Measurements from ENCODE around the gene FBP2. TPM values are rescaled to one million over a fixed set of nuclear protein-coding genes. Genes with fewer than 3 reads are reported as not detected.

The FBP2 gene
- total RNA-seq, 1 experiment from 2014 or later = not detected

DNA sequence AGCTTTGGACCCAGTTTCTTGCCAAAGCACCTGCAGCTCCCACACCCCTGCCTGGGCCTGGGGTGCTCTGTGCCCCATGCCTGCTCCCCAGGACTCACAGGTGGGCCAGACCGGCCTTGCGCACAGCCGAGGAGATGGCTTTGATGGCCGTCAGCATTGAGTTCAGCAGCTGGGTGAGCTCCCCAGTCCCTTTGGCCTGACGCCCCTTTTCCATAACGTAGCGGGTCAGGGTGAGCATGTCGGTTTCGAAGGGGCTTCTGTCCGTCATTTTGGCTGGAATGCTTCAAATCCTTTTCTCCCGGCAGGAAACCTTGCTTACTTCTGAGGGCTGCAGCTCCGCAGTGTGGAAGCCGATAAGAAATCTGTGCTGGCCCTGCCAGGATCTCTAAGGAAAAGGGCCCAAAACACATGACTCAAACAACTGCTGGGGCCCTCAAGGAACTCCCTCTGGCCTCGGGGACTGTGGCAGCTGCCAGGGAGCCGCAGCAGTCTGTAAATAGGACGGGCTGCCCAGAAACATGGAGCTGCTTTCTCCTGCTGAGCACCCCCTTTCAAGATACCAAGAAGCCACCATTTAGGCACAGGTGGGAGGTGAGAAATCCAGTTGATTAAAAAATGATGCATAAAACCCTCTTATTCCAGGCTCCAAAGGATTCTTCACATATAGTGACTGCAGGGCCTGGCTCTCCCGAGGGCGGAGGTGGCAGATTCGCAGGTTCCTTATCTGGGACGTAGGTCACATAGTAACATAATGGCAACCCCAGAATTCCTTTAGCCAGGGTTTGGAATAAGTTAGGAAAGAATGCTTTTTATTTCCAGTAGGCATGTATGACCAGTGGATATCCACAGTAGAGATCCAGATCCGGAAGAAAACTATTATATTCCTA is at the start of gene FBP2 (continued):
- no peak for TF ChIP-seq SRF (IDR thresholded peaks at IDR 0.05; ENCODE audit: low read depth)

DNA sequence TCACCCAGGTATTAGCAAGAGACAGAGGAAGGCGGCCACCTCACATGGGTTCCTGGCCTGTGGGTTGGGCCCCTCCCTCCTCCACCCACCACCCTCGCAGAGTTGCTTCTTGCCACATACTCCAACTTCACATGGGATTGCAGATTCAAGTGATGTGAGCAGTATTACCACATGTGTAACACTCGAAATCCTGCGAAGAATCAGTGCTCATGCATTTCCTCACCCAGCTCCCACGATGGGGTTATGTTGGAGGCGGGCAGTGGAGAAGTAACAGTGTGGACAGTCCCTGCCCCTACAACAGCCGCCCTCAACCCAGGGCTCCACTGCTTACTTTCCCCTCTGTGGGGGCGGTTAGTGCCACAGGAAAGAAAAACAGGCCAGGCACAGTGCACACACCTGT is 49.6 kb upstream of the FBP2 start:
- no peak overlapping the region for H3K9ac ChIP-seq (ENCODE audit: low read length)
- H3K4me1 ChIP-seq (ENCODE audit: control insufficient read depth in 1 of 2, insufficient read depth in 2 of 2, low read length in 2 of 2) = no peaks in the 10 kb centered on the region
- no peaks in the 10 kb centered on the region for H3K9me3 ChIP-seq (ENCODE audit: control insufficient read depth in 1 of 2, insufficient read depth in 1 of 2, low read depth in 1 of 2, low read length in 2 of 2)
- no TSS peak for BruUV-seq (replicated peaks)
- ChIA-PET POLR2A (no interaction called here), CTCF (no interaction called here), RAD21 (ENCODE audit: low non-redundant PET in 1 of 2, low total read pairs in 2 of 2, uncharacterized antibody in 2 of 2, unreplicated experiment in 2 of 2) (no interaction called here)
- H3K4me2 ChIP-seq (ENCODE audit: low read length) = no peak overlapping the region
- ATAC-seq = no peak
- no peak overlapping the region for H2AFZ ChIP-seq (ENCODE audit: low read depth, low read length, poor library complexity, severe bottlenecking)
- no peaks in the 10 kb centered on the region for H3K27me3 ChIP-seq (ENCODE audit: insufficient read depth, low read length)
- H3K9me2 ChIP-seq (ENCODE audit: insufficient read depth) = no peaks in the 10 kb centered on the region
- DNase-seq (ENCODE audit: low read depth, low spot score) = no peak
- H3K79me2 ChIP-seq (ENCODE audit: insufficient read depth, low read length) = no peaks in the 10 kb centered on the region
- no peak overlapping the region for H3K4me3 ChIP-seq (replicated peaks in 1 of 2; ENCODE audit: low read depth in 1 of 2, low read length in 2 of 2)
- intact Hi-C loops (cut with micrococcal nuclease) = no loop called here
- no peaks in the 10 kb centered on the region for H3K36me3 ChIP-seq (ENCODE audit: control insufficient read depth in 1 of 2, insufficient read depth in 2 of 2, low read length in 2 of 2)
- TF ChIP-seq POLR2AphosphoS5 (IDR thresholded peaks at IDR 0.05; ENCODE audit: low read depth, low read length) = no peak
- no peak for TF ChIP-seq EGR1 (IDR thresholded peaks at IDR 0.05; ENCODE audit: low read depth)
- TF ChIP-seq TCF7L2 (IDR thresholded peaks at IDR 0.05; ENCODE audit: borderline replicate concordance, extremely low read depth, insufficient read depth, insufficient read length) = no peak
- TF ChIP-seq, protein P1, sequence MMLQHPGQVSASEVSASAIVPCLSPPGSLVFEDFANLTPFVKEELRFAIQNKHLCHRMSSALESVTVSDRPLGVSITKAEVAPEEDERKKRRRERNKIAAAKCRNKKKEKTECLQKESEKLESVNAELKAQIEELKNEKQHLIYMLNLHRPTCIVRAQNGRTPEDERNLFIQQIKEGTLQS (IDR thresholded peaks at IDR 0.05) = no peak
- no peak for TF ChIP-seq SIN3A (IDR thresholded peaks at IDR 0.05; ENCODE audit: low read depth)
- TF ChIP-seq RAD21 (IDR thresholded peaks at IDR 0.05; ENCODE audit: low read depth) = no peak
- TF ChIP-seq JUND (IDR thresholded peaks at IDR 0.05) = no peak
- TF ChIP-seq YY1 (IDR thresholded peaks at IDR 0.05; ENCODE audit: extremely low read depth, insufficient replicate concordance, low read depth, low read length) = no peak
- TF ChIP-seq, protein P2, sequence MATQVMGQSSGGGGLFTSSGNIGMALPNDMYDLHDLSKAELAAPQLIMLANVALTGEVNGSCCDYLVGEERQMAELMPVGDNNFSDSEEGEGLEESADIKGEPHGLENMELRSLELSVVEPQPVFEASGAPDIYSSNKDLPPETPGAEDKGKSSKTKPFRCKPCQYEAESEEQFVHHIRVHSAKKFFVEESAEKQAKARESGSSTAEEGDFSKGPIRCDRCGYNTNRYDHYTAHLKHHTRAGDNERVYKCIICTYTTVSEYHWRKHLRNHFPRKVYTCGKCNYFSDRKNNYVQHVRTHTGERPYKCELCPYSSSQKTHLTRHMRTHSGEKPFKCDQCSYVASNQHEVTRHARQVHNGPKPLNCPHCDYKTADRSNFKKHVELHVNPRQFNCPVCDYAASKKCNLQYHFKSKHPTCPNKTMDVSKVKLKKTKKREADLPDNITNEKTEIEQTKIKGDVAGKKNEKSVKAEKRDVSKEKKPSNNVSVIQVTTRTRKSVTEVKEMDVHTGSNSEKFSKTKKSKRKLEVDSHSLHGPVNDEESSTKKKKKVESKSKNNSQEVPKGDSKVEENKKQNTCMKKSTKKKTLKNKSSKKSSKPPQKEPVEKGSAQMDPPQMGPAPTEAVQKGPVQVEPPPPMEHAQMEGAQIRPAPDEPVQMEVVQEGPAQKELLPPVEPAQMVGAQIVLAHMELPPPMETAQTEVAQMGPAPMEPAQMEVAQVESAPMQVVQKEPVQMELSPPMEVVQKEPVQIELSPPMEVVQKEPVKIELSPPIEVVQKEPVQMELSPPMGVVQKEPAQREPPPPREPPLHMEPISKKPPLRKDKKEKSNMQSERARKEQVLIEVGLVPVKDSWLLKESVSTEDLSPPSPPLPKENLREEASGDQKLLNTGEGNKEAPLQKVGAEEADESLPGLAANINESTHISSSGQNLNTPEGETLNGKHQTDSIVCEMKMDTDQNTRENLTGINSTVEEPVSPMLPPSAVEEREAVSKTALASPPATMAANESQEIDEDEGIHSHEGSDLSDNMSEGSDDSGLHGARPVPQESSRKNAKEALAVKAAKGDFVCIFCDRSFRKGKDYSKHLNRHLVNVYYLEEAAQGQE (IDR thresholded peaks at IDR 0.05; ENCODE audit: low read depth) = no peak
- no peak for TF ChIP-seq SP1 (IDR thresholded peaks at IDR 0.05; ENCODE audit: low read depth)
- no peak for TF ChIP-seq EZH2 (IDR thresholded peaks at IDR 0.05)
- H3K27ac ChIP-seq (ENCODE audit: low read depth, low read length) = no peak overlapping the region
- H4K20me1 ChIP-seq (ENCODE audit: insufficient read depth) = no peaks in the 10 kb centered on the region
